BJ (cell line): ENCODE measurements around the gene FYB1. TPM values are rescaled to one million over a fixed set of nuclear protein-coding genes. Genes with fewer than 3 reads are reported as not detected.

Experiments
- CTCF ChIA-PET: fragments of 350-600 bp; formaldehyde crosslinking; extraction: SDS; loops from one replicate; lab custom pipeline; 2021; ENCODE audit warnings: antibody characterized with exemption, inconsistent platforms; lab: Yijun Ruan, JAX
- POLR2A ChIA-PET: fragments of 300-600 bp; sonication (Branson Sonifier 250); formaldehyde crosslinking; extraction: SDS; loops from one replicate; lab custom pipeline; 2021; ENCODE audit warnings: antibody characterized with exemption; lab: Charles Lee
- DNase-seq: peaks from one replicate; pipeline ENCODE4 v3.0.0-alpha.2; 2011; ENCODE audit warnings: low read depth
- H3K27me3 ChIP-seq: 2 replicates; pipeline ENCODE4 v1.6.0; 2011; ENCODE audit warnings: low read length; ENCODE audit not compliant: control insufficient read depth, insufficient read depth
- H3K36me3 ChIP-seq: 2 replicates; pipeline ENCODE4 v1.5.1; 2011; ENCODE audit warnings: low read length; ENCODE audit not compliant: control insufficient read depth, insufficient read depth
- H3K4me3 ChIP-seq: 2 replicates; pipeline ENCODE4 v1.5.1; 2011; ENCODE audit warnings: low read depth, mild to moderate bottlenecking, control low read depth, low read length
- CTCF ChIP-seq: IDR thresholded peaks from 2 replicates; pipeline ENCODE4 v1.5.1; 2011; ENCODE audit warnings: low read depth, mild to moderate bottlenecking, control low read depth, inconsistent platforms, low read length, moderate library complexity; ENCODE audit not compliant: insufficient read depth
- polyA plus RNA-seq: library from polyadenylated mRNA; depleted of rRNA; stranded (reverse); fragments of >200 nt; gene quantifications from 2 replicates; pipeline ENCODE4 v1.2.3, GENCODE V29; 2011

FYB1 gene
- polyA plus RNA-seq, 1 experiment = 0.09 TPM

- no peak for DNase-seq
- no peaks in the 10 kb centered on the region for H3K36me3 ChIP-seq
- no peak for TF ChIP-seq CTCF
- no peaks in the 10 kb centered on the region for H3K27me3 ChIP-seq
- CTCF ChIA-PET = interaction anchor here (1.0 to 1.4 kb wide), 2 partner anchors 12 to 53 kb away, joined by 3 read pairs; no protein-coding TSS in a partner anchor
- H3K4me3 ChIP-seq = no peak overlapping the region
- POLR2A ChIA-PET = no interaction called here
These were observed 87.3 kb downstream of the FYB1 start for GRCh38 chr5:39132128-39132447.

GRCh38 chr5:39131210-39132127 is 87.9 kb downstream of the FYB1 start:
- no peak for DNase-seq
- H3K27me3 ChIP-seq = no peaks in the 10 kb centered on the region
- H3K4me3 ChIP-seq = no peak overlapping the region
- no peak for TF ChIP-seq CTCF
- CTCF ChIA-PET = interaction anchor here (1.0 to 1.4 kb wide), 2 partner anchors 11 to 52 kb away, joined by 3 read pairs; no protein-coding TSS in a partner anchor
- H3K36me3 ChIP-seq = no peaks in the 10 kb centered on the region
- POLR2A ChIA-PET = no interaction called here

- Histone ChIP-seq H3K27me3 (no peaks in the 10 kb centered on the region), H3K4me3 (no peak overlapping the region), H3K36me3 (no peaks in the 10 kb centered on the region)
- ChIA-PET POLR2A (no interaction called here), CTCF (interaction anchor here (1.4 kb wide), 1 partner anchor 11 kb away, joined by 3 read pairs; no protein-coding TSS in a partner anchor)
- no peak for TF ChIP-seq CTCF
- no peak for DNase-seq
These were observed 88.6 kb downstream of the FYB1 start for GRCh38 chr5:39130716-39131115.

GRCh38 chr5:39121922-39122321 is 97.4 kb downstream of the FYB1 start:
- no peak for DNase-seq
- ChIA-PET CTCF (no interaction called here), POLR2A (no interaction called here)
- TF ChIP-seq CTCF = no peak
- Histone ChIP-seq H3K36me3 (no peaks in the 10 kb centered on the region), H3K4me3 (no peak overlapping the region), H3K27me3 (no peaks in the 10 kb centered on the region)

- H3K4me3 ChIP-seq = no peak overlapping the region
- H3K27me3 ChIP-seq = no peaks in the 10 kb centered on the region
- POLR2A ChIA-PET = no interaction called here
- CTCF ChIA-PET = interaction anchor here (1.2 kb wide), 1 partner anchor 450 kb away, joined by 3 read pairs; no protein-coding TSS in a partner anchor
- no peak for TF ChIP-seq CTCF
- H3K36me3 ChIP-seq = no peaks in the 10 kb centered on the region
- DNase-seq = no peak
These were observed 98.0 kb downstream of the FYB1 start for GRCh38 chr5:39121315-39121714.
